AG04450 (cell line): ENCODE data around the gene TIMP1. TPM values are rescaled to one million over a fixed set of nuclear protein-coding genes. Genes with fewer than 3 reads are reported as not detected.

ENCODE experiments used
- CTCF ChIA-PET: fragments of 300-600, 350-600 bp; formaldehyde crosslinking; extraction: SDS; loops from one replicate; lab custom pipeline; 2022; ENCODE audit warnings: antibody characterized with exemption, inconsistent platforms; lab: Charles Lee
- POLR2A ChIA-PET: fragments of 350-600 bp; formaldehyde crosslinking; extraction: SDS; loops from one replicate; lab custom pipeline; 2021; ENCODE audit warnings: antibody characterized with exemption, inconsistent platforms; lab: Yijun Ruan, JAX
- DNase-seq: peaks from one replicate; pipeline ENCODE4 v3.0.0-alpha.2; 2011; ENCODE audit warnings: low read depth, low spot score
- H3K27ac ChIP-seq: one replicate; pipeline ENCODE4 v1.5.1; 2012; ENCODE audit warnings: low read depth, low read length, control low read depth
- H3K27me3 ChIP-seq: one replicate; pipeline ENCODE4 v1.6.0; 2012; ENCODE audit warnings: low read length; ENCODE audit not compliant: control insufficient read depth, insufficient read depth
- H3K4me3 ChIP-seq: 2 replicates; pipeline ENCODE4 v1.5.1; 2011; ENCODE audit warnings: mild to moderate bottlenecking, low read depth, low read length, control low read depth
- H3K9me3 ChIP-seq: 2 replicates; pipeline ENCODE4 v1.5.1; 2012; ENCODE audit warnings: low read length; ENCODE audit not compliant: control insufficient read depth, insufficient read depth
- polyA plus RNA-seq: library from polyadenylated mRNA; depleted of rRNA; stranded (reverse); fragments of >200 nt; gene quantifications from 2 replicates; pipeline ENCODE4 v1.2.3, GENCODE V29; 2011
- TF ChIP-seq, protein P1 (sequence below): IDR thresholded peaks from 2 replicates; pipeline ENCODE4 v1.5.1; 2011; ENCODE audit warnings: low read depth, low read length, control low read depth, inconsistent platforms

The TIMP1 gene
- polyA plus RNA-seq, 1 experiment: 1,256 TPM

DNA sequence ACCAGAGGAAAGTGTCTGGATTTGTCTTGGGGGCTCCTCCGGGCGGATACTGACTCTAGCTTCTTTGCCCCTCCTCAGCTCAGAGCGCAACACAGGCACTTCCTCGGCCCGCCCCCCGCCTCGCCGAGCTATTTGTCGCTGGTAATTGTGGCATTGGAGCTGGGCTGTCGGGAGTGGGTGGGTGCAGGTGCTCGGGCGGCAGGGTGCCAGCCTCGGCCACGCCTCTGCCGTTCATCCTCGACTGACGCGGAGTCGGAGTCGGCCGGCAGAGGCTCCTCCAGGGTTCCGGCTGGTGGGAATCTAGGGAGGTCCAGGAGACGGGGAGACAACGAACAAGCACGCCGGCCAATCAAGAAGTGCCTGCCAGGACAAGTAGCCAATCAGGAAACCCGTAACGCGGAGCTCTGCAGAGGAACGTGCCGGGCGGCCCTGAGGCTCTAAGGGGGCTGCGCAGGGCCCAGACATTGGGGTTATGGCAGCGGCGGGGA, 41.3 kb downstream of the TIMP1 start:
- Histone ChIP-seq H3K9me3 (no peaks in the 10 kb centered on the region), H3K27me3 (no peaks in the 10 kb centered on the region), H3K27ac (no peak overlapping the region), H3K4me3 (peak overlapping the region; percentile 53)
- ChIA-PET POLR2A (interaction anchor here (1.0 to 1.1 kb wide), 2 partner anchors 25 to 42 kb away, joined by 3 read pairs; partner anchors contain the start of gene TIMP1), CTCF (interaction anchor here (0.6 to 1.8 kb wide), 2 partner anchors 20 to 21 kb away, joined by 3 to 12 read pairs; no protein-coding TSS in a partner anchor)
- TF ChIP-seq, protein P1, sequence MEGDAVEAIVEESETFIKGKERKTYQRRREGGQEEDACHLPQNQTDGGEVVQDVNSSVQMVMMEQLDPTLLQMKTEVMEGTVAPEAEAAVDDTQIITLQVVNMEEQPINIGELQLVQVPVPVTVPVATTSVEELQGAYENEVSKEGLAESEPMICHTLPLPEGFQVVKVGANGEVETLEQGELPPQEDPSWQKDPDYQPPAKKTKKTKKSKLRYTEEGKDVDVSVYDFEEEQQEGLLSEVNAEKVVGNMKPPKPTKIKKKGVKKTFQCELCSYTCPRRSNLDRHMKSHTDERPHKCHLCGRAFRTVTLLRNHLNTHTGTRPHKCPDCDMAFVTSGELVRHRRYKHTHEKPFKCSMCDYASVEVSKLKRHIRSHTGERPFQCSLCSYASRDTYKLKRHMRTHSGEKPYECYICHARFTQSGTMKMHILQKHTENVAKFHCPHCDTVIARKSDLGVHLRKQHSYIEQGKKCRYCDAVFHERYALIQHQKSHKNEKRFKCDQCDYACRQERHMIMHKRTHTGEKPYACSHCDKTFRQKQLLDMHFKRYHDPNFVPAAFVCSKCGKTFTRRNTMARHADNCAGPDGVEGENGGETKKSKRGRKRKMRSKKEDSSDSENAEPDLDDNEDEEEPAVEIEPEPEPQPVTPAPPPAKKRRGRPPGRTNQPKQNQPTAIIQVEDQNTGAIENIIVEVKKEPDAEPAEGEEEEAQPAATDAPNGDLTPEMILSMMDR: no peak
- peak; percentile 32 for DNase-seq

DNA sequence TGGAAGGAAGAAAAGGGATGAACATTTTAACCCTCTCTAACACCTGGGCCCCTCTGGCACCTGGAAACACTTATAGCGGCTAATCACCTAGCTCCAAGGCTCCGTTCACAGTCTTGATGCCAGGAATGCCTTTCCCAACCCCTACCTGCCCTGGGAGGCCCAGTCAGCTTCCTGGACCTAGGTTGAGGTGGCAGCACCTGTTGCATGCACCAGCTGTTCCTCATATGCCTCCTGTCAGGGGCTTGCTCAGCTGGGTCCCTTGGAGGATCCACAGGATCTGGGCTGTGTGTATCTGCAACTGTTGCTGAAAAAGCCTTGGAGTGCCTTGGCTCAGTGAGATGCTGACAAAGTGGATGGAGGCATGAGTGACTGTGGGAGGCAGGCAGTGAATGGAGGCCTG, 43.1 kb downstream of the TIMP1 start:
- ChIA-PET POLR2A (interaction anchor here (0.6 kb wide), 1 partner anchor 43 kb away, joined by 4 read pairs; the partner anchor contains the start of gene TIMP1), CTCF (interaction anchor here (1.8 kb wide), 1 partner anchor 19 kb away, joined by 12 read pairs; no protein-coding TSS in a partner anchor)
- TF ChIP-seq, protein P1: no peak
- Histone ChIP-seq H3K27ac (no peak overlapping the region), H3K27me3 (no peaks in the 10 kb centered on the region), H3K9me3 (no peaks in the 10 kb centered on the region), H3K4me3 (no peak overlapping the region)
- no peak for DNase-seq

DNA sequence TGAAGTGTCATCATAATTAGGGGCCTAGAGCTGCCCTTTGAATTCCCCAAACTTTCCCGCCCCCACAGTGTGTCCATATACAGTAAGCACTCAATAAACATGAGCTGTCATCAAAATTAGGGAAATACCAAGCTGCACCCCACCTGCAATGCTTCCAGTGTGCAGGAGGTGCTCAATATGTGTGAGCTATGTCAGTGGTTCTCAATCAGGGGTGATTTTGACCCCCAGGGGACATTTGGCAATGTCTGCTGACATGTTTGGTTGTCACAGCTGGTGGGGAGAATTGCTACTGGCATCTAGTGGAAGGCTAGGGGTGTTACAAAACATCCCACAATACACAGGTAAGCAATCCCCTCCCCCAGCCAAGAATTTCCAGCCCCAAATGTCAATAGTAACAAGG, 46.7 kb downstream of the TIMP1 start:
- ChIA-PET POLR2A (no interaction called here), CTCF (interaction anchor here (1.3 kb wide), 1 partner anchor 15 kb away, joined by 7 read pairs; no protein-coding TSS in a partner anchor)
- Histone ChIP-seq H3K4me3 (no peak overlapping the region), H3K27ac (no peak overlapping the region), H3K27me3 (no peaks in the 10 kb centered on the region), H3K9me3 (no peaks in the 10 kb centered on the region)
- no peak for DNase-seq
- TF ChIP-seq, protein P1: no peak

DNA sequence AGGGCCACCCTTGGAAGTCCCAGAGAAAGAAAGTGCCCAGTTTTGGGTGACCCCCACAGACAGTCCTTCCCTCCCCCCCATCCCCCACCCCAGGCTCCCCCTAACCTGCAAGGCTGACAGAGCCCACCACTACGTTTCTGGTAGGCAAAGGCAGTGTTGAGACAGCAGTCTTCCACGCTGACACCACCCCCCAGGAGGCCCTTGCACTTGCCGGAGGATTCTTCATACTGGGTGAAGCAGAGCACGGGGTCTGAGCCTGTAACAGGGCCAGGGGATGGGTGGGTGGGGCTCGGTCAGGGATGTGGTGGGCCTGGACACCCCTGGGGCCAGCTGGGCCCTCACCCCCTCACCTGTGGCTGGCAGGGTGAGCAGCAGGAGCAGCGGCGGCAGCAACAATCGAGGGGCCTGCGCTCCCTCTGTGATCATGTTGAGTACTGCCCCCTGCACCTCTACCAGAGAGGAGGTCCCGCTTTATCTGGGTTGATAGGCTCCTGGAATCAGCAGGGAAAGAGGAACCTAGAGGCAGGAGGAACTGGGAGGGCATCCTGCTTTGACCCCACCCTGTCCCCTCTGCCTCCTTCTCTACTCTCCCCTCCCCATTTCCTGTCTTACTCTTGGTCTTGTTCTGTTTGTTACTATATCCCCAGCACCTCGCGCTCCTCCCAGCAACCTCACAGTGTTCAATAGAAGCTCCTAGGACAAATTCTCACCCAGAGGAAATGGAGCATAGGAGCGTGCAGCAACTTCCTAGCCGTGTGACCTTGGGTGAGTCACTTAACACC, 47.4 kb downstream of the TIMP1 start, which contains the start of gene CFP:
Gene CFP, minus strand, starts transcription at position 512 of the 782 bp plus-strand sequence. Its CDS starts 86 bp downstream, at position 426.
- H3K4me3 ChIP-seq: no peak within 1 kb of the TSS
- DNase-seq: no peak
- no peak within 1 kb of the TSS for H3K27ac ChIP-seq
- POLR2A ChIA-PET: no interaction called here
- CTCF ChIA-PET: interaction anchor here (0.7 to 1.3 kb wide), 2 partner anchors 14 to 398 kb away, joined by 3 to 7 read pairs; no protein-coding TSS in a partner anchor
- TF ChIP-seq, protein P1: no peak
- no peaks in the 10 kb centered on the region for H3K9me3 ChIP-seq
- H3K27me3 ChIP-seq: no peaks in the 10 kb centered on the region

DNA sequence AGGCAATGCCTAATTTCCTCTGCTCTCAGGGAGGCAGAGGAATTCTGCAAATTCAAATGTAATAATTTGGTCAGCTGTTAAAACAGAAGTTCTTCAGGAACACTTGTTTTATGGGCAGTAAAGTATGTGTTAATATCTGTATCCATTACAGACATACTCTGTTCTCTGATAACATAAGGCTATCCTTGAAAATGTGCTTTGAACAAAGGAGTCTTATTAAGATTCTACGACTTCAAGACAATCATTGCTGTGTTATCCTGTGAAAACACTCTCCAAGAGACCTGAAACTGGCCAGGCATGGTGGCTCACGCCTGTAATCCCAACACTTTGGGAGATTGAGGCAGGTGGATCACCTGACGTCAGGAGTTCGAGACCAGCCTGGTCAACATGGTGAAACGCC, 49.4 kb downstream of the TIMP1 start:
- no peak overlapping the region for H3K27ac ChIP-seq
- DNase-seq: no peak
- no peak overlapping the region for H3K4me3 ChIP-seq
- H3K9me3 ChIP-seq: no peaks in the 10 kb centered on the region
- ChIA-PET POLR2A (no interaction called here), CTCF (no interaction called here)
- H3K27me3 ChIP-seq: no peaks in the 10 kb centered on the region
- TF ChIP-seq, protein P1: no peak
